Left hindlimb (tissue), 1 donor: ENCODE data around the gene GMNN.
A peak's percentile ranks its signal among the peaks of the same experiment; 100 is the strongest.
"Not testable (repeated sequence)": the region's sequence is repeated elsewhere in the genome, so short reads cannot be mapped to it uniquely, and the experiment has no call there.

Experiments used
- DNase-seq: peaks from one replicate; pipeline ENCODE4 v3.0.0-alpha.2; 2018

The GMNN gene

DNA sequence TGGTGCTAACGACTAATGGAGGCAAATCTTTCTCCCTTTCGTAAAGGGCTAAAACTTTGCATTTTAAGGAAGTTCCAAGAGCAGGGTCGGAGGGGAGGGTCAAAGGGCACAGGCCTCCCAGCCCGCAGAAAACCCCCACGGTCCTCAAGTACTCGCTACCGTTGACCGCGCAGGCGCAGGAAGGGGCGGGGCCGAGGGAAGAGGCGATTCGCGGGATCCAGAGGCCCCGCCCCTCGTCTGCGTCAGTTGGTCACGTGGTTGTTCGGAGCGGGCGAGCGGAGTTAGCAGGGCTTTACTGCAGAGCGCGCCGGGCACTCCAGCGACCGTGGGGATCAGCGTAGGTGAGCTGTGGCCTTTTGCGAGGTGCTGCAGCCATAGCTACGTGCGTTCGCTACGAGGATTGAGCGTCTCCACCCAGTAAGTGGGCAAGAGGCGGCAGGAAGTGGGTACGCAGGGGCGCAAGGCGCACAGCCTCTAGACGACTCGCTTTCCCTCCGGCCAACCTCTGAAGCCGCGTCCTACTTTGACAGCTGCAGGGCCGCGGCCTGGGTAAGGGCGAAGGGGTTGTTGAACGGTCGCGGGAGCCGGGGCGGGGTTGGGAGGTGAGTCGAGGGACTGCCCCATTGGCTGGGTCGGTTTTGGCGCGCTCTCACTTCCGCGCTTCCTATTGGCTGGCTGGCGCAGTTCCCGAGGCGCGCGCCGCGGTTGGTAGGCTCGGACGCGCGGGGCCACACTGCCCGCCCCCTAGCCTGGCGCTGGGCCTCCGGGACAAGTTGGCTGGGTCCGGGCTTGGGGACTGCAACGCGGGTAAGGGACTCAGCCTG, at the start of gene GMNN:
Gene GMNN, plus strand, starts transcription at position 242 of the 824 bp plus-strand sequence. CDS start 2,310 bp downstream, outside the sequence.
- DNase-seq = peak; percentile 97

DNA sequence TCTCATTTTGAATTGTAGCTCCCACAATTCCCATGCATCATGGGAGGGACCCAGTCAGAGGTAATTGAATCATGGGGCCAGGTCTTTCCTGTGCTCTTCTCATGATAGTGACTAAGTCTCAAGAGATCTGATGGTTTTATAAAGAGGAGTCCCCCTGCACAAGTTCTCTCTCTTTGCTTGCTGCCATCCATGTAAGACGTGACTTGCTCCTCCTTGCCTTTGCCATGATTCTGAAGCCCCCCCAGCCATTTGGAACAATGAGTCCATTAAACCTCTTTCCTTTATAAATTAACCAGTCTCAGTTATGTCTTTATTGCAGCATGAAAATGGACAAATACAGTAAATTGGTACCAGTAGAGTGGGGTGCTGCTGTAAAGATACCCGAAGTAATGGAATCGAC, 44.1 kb upstream of the GMNN start:
- DNase-seq = not testable (repeated sequence)

DNA sequence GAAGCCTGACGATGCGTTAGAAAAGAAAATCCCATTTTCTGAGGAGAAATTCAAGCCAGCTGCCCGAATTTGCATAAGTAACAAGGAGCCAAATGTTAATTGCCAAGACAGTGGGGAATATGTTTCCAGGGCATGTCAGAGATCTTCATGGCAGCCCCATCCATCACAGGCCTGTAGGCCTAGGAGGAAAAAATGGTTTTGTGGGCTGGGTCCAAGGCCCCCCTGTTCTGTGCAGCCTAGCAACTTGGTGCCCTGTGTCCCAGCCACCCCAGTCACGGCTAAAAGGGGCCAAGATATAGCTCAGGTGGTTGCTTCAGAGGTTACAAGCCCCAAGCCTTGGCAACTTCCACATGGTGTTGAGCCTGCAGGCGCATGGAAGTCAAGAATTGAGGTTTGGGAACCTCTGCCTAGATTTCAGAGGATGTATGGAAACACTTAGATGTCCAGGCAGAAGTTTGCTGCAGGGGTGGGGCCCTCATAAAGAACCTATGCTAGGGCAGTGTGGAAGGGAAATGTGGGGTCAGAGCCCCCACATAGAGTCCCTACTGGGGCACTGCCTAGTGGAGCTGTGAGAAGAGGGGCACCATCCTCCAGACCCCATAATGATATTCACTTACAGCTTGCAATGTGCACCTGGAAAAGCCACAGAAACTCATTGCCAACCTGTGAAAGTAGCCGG, 43.1 kb upstream of the GMNN start:
- DNase-seq = not testable (repeated sequence)

DNA sequence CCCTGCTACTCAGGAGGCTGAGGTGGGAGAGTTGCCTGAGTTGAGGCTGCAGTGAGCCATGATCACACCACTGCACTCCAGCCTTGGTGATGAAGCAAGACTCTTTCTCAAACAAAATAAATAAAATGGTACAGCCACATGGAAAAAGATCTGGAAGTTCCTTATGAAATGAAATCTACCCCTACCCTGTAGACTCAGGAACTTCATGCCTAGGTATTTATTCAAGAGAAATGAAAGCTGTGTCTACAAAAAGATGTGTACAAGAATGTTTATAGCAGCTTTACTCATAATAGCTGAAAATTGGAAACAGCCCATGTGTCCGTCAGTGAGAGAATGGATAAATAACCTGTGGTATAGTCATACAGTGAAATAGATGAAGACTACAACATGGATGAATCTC, 40.6 kb upstream of the GMNN start:
- no peak for DNase-seq

GRCh38 chr6:24734710-24735109, 40.0 kb upstream of the GMNN start:
- not testable (repeated sequence) for DNase-seq

GRCh38 chr6:24738741-24739140, 36.0 kb upstream of the GMNN start:
- no peak for DNase-seq

DNA sequence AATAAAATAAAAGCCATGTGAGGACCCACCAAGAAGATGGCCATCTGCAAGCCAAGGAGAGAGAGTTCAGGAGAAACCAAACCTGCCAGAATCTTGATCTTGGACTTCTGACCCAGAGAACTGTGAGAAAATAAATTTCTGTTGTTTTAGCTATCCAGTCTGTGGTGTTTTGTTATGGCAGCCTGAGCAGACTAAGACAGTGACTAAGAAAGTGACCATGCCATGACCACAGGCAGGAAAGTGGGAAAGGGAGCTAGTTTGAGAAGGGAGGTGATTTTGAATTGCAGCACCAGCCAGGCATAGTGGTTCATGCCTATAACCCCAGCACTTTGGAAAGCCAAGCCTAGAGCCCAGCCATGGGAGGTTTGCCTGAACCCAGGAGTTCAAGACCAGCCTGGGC, 33.9 kb upstream of the GMNN start:
- no peak for DNase-seq

- no peak for DNase-seq
These were observed 32.5 kb upstream of the GMNN start for GRCh38 chr6:24742216-24742738.

- no peak for DNase-seq
These were observed 31.3 kb upstream of the GMNN start for GRCh38 chr6:24743265-24743943.

- DNase-seq = no peak
These were observed 30.8 kb upstream of the GMNN start for GRCh38 chr6:24743944-24744335.

DNA sequence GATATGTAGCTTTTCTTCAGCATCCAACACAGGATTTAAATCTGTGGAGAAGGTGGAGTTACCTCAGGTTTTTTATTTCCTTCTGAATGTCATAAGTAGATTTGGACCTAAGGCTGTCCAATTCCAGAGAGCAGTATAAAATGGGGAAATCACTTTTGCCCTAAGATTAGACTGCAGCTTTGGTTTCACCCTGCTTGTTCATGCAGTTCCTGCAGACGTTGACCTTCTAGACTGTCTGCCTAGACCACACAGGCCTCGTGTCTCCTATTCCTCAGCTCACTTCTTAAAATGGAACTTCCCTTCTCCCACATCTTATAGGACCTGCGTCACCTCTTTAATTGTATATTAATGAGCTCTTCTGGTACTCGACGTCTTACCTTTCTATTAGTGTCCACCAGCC, 29.8 kb upstream of the GMNN start:
- DNase-seq = no peak

GRCh38 chr6:24749297-24749696, 25.4 kb upstream of the GMNN start:
- no peak for DNase-seq

DNA sequence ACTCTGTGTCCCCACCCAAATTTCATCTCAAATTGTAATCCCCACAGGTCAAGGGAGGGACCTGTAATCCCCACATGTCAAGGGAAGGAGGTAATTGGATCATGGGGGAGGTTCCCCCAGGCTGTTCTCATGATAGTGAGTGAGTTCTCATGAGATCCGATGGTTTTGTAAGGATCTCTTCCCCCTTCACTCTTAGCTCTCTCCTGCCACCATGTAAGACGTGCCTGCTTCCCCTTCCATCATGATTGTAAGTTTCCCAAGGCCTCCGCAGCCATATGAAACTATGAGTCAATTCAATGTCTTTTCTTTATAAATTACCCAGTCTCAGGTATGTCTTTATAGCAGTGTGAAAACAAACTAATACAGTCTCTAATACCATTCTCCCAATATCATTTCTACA, 23.9 kb upstream of the GMNN start:
- not testable (repeated sequence) for DNase-seq

DNA sequence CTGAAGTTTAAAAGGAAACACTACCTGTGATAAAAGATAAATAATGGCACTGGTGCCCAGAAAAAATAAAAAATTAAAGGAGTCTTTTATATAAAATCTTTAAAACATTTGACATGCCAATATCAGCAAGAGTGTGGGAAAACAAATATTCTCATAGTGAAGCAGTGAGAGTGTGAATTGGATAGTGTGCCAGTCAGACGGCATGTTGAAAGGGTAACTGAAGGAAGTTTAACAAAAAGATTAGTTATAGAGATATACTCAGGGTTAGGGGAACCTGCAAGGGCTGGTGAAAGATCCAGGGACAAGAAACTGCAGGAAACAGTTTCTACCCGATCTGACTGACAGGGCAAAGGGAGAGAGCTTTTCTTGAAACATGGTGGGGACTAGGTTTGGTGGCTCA, 22.2 kb upstream of the GMNN start:
- DNase-seq = no peak

GRCh38 chr6:24752917-24753492, 21.7 kb upstream of the GMNN start:
- no peak for DNase-seq

- no peak for DNase-seq
These were observed 21.2 kb upstream of the GMNN start for GRCh38 chr6:24753545-24753944.

- not testable (repeated sequence) for DNase-seq
These were observed 20.4 kb upstream of the GMNN start for GRCh38 chr6:24754378-24754777.

DNA sequence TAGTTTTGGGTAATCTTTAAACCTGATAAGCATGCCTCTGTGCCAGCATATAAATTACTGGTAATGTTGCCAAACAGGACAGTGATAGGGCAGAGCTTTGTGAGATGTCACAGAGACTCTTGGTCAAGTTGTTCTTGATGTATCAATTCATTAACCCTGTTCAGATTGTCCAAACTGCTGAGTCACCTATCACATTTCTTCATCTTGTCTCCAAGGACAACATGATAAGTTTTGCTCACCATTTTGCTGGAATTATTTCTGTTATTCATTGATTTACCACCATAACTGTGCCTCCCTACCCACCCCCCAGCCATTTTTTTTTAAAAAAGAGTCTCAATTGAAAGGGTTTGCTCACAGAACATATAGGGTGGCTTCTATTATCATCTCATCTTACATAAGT, 19.5 kb upstream of the GMNN start:
- no peak for DNase-seq

- no peak for DNase-seq
These were observed 17.1 kb upstream of the GMNN start for GRCh38 chr6:24757611-24758010.

- no peak for DNase-seq
These were observed 15.0 kb upstream of the GMNN start for GRCh38 chr6:24759718-24760117.

- no peak for DNase-seq
These were observed 14.5 kb upstream of the GMNN start for GRCh38 chr6:24760210-24760609.

GRCh38 chr6:24761193-24761835, 13.4 kb upstream of the GMNN start:
- DNase-seq = no peak

- no peak for DNase-seq
These were observed 12.9 kb upstream of the GMNN start for GRCh38 chr6:24761851-24762250.
